Astrocyte of the cerebellum (primary cell): ENCODE results near the gene TTC32.
A peak's percentile ranks its signal among the peaks of the same experiment; 100 is the strongest.

Source experiments
- DNase-seq: peaks from one replicate; pipeline ENCODE4 v3.0.0-alpha.2; 2011; ENCODE audit warnings: low read depth
- H3K4me3 ChIP-seq: 2 replicates; pipeline ENCODE4 v1.5.1; 2011; ENCODE audit warnings: mild to moderate bottlenecking, low read depth, low read length, moderate library complexity
- CTCF ChIP-seq: IDR thresholded peaks from 2 replicates; pipeline ENCODE4 v1.5.1; 2012; ENCODE audit warnings: low read length, low read depth, moderate library complexity, mild to moderate bottlenecking; ENCODE audit errors: missing control alignments
- in situ Hi-C: cut with HindIII; loops from 2 replicates; pipeline ENCODE4 v1.10.0; 2017; ENCODE audit warnings: low sequenced_read_pairs

TTC32 gene

GRCh38 chr2:19864381-19864780 lies 37.4 kb downstream of the TTC32 start:
- no peak overlapping the region for H3K4me3 ChIP-seq
- in situ Hi-C loops = loop anchor here (25.0 kb wide), 1 partner anchor 502 kb away; the partner anchor contains the start of gene OSR1
- no peak for TF ChIP-seq CTCF
- no peak for DNase-seq

- in situ Hi-C loops = loop anchor here (25.0 kb wide), 1 partner anchor 501 kb away; the partner anchor contains the start of gene OSR1
- TF ChIP-seq CTCF = peak; percentile 81
- H3K4me3 ChIP-seq = no peak overlapping the region
- no peak for DNase-seq
Observed at GRCh38 chr2:19863303-19864041, 38.3 kb downstream of the TTC32 start.

- DNase-seq = no peak
- no peak for TF ChIP-seq CTCF
- no peak overlapping the region for H3K4me3 ChIP-seq
- in situ Hi-C loops = loop anchor here (25.0 kb wide), 1 partner anchor 500 kb away; the partner anchor contains the start of gene OSR1
Observed at GRCh38 chr2:19861813-19862212, 40.0 kb downstream of the TTC32 start.

GRCh38 chr2:19860022-19860421 lies 41.8 kb downstream of the TTC32 start:
- in situ Hi-C loops = loop anchor here (25.0 kb wide), 1 partner anchor 498 kb away; the partner anchor contains the start of gene OSR1
- no peak for TF ChIP-seq CTCF

GRCh38 chr2:19859565-19859964 lies 42.2 kb downstream of the TTC32 start:
- no peak for DNase-seq
- no peak for TF ChIP-seq CTCF
- H3K4me3 ChIP-seq = no peak overlapping the region
- in situ Hi-C loops = loop anchor here (25.0 kb wide), 1 partner anchor 497 kb away; the partner anchor contains the start of gene OSR1

More at GRCh38 chr2:19860022-19860421, 41.8 kb downstream of the TTC32 start:
- H3K4me3 ChIP-seq = no peak overlapping the region
- DNase-seq = no peak

- DNase-seq = no peak
- in situ Hi-C loops = loop anchor here (25.0 kb wide), 1 partner anchor 496 kb away; the partner anchor contains the start of gene OSR1
- no peak overlapping the region for H3K4me3 ChIP-seq
- no peak for TF ChIP-seq CTCF
Observed at GRCh38 chr2:19857806-19858205, 44.0 kb downstream of the TTC32 start.
